Measurements from ENCODE around the gene PTGDS.

Gene PTGDS

GRCh38 chr9:137026384-137026783 is 49.1 kb downstream of the PTGDS start:
- DNase-seq (no peak), ATAC-seq (no peak)

GRCh38 chr9:137026828-137027227 is 49.5 kb downstream of the PTGDS start:
- DNase-seq (no peak), ATAC-seq (no peak)

GRCh38 chr9:137027369-137028262 is 50.3 kb downstream of the PTGDS start, which contains the start of gene ABCA2:
Gene ABCA2 (minus strand): TSS chr9:137028237. CDS start chr9:137028140, 97 bp downstream.
- ATAC-seq (no peak), DNase-seq (no peak)

GRCh38 chr9:137028263-137029057 is 51.2 kb downstream of the PTGDS start:
- peak; percentile 35 for ATAC-seq
- peak; percentile 76 for DNase-seq

- DNase-seq = peak; percentile 90
Measured at GRCh38 chr9:137029058-137029936, 52.0 kb downstream of the PTGDS start.

GRCh38 chr9:137030006-137030405 is 52.7 kb downstream of the PTGDS start:
- ATAC-seq = no peak
- DNase-seq = no peak

More at GRCh38 chr9:137029058-137029936, 52.0 kb downstream of the PTGDS start:
- ATAC-seq = peak; percentile 53

- DNase-seq (peak; percentile 64), ATAC-seq (no peak)
Measured at GRCh38 chr9:137030538-137031527, 53.5 kb downstream of the PTGDS start.

Measured in stimulated activated naive CD8-positive, alpha-beta T cell treated with anti-CD3 and anti-CD28 coated beads, Interleukin-15, Interleukin-2, amounts not matched to agents 100 U/mL and 50 U/mL, for 24 hours (primary cell).